DND-41 (cell line): Measurements from ENCODE around the gene NEGR1.

Source experiments
- ATAC-seq: fragments of 200-7000 bp; cut with Tn5 transposase; 3 replicates; pipeline ENCODE4 v1.9.1; 2021; ENCODE audit warnings: low read depth; ENCODE audit not compliant: insufficient read depth
- DNase-seq: peaks from one replicate; pipeline ENCODE4 v3.0.0-alpha.2; 2020
- H2AFZ ChIP-seq: 2 replicates; pipeline ENCODE4 v1.6.0; 2012; ENCODE audit warnings: low read depth, low read length
- H3K27ac ChIP-seq: 2 replicates; pipeline ENCODE4 v1.5.1; 2012; ENCODE audit warnings: low read length, inconsistent platforms
- H3K27me3 ChIP-seq: fragments of 200-600 bp; sonication (generic); 2 replicates; pipeline ENCODE4 v1.6.0; 2012; ENCODE audit warnings: low read length, mild to moderate bottlenecking, inconsistent platforms; ENCODE audit not compliant: insufficient read depth, poor library complexity
- H3K36me3 ChIP-seq: 2 replicates; pipeline ENCODE4 v1.5.1; 2012; ENCODE audit warnings: low read length, inconsistent platforms; ENCODE audit not compliant: insufficient read depth
- H3K4me1 ChIP-seq: 2 replicates; pipeline ENCODE4 v1.5.1; 2012; ENCODE audit warnings: mild to moderate bottlenecking, low read length; ENCODE audit not compliant: insufficient read depth
- H3K4me2 ChIP-seq: 2 replicates; pipeline ENCODE4 v1.6.0; 2012; ENCODE audit warnings: mild to moderate bottlenecking, moderate library complexity, low read length, inconsistent platforms; ENCODE audit not compliant: insufficient read depth
- H3K4me3 ChIP-seq, 2 experiments: fragments of 200-600 bp in 1 of 2; shearing (Covaris generic) in 1 of 2; 2 replicates each; pipeline ENCODE4 v1.5.1; 2012 to 2016; ENCODE audit warnings: inconsistent platforms in 2 of 2, low read length in 2 of 2, mild to moderate bottlenecking in 2 of 2, low read depth in 1 of 2, moderate library complexity in 1 of 2
- H3K79me2 ChIP-seq: 2 replicates; pipeline ENCODE4 v1.6.0; 2012; ENCODE audit warnings: low read length, inconsistent platforms; ENCODE audit not compliant: insufficient read depth
- H3K9ac ChIP-seq: 2 replicates; pipeline ENCODE4 v1.6.0; 2012; ENCODE audit warnings: low read depth, mild to moderate bottlenecking, inconsistent platforms, low read length, moderate library complexity
- H3K9me3 ChIP-seq: 2 replicates; pipeline ENCODE4 v1.5.1; 2012; ENCODE audit warnings: low read length, moderate library complexity, mild to moderate bottlenecking, inconsistent platforms; ENCODE audit not compliant: insufficient read depth, severe bottlenecking
- H4K20me1 ChIP-seq: 2 replicates; pipeline ENCODE4 v1.6.0; 2012; ENCODE audit warnings: low read length; ENCODE audit not compliant: insufficient read depth
- EZH2 ChIP-seq: IDR thresholded peaks from 3 replicates; pipeline ENCODE4 v1.6.1; 2012; ENCODE audit warnings: borderline replicate concordance, low read depth, mild to moderate bottlenecking, moderate library complexity, low read length, inconsistent platforms; ENCODE audit not compliant: severe bottlenecking
- TF ChIP-seq, protein P1 (sequence below): IDR thresholded peaks from 2 replicates; pipeline ENCODE4 v1.5.1; 2012; ENCODE audit warnings: borderline replicate concordance, low read length, moderate library complexity, mild to moderate bottlenecking; ENCODE audit not compliant: poor library complexity, severe bottlenecking; ENCODE audit errors: extremely low read depth

The NEGR1 gene

GRCh38 chr1:72282271-72283021, at the start of gene NEGR1:
TSS of gene NEGR1 (minus strand) at chr1:72282539.
- peak within 1 kb of the TSS; percentile 73 to 79 for H3K4me3 ChIP-seq

GRCh38 chr1:72326494-72326893, 44.2 kb upstream of the NEGR1 start:
- no peak overlapping the region for H2AFZ ChIP-seq
- no peaks in the 10 kb centered on the region for H3K79me2 ChIP-seq
- TF ChIP-seq, protein P1, sequence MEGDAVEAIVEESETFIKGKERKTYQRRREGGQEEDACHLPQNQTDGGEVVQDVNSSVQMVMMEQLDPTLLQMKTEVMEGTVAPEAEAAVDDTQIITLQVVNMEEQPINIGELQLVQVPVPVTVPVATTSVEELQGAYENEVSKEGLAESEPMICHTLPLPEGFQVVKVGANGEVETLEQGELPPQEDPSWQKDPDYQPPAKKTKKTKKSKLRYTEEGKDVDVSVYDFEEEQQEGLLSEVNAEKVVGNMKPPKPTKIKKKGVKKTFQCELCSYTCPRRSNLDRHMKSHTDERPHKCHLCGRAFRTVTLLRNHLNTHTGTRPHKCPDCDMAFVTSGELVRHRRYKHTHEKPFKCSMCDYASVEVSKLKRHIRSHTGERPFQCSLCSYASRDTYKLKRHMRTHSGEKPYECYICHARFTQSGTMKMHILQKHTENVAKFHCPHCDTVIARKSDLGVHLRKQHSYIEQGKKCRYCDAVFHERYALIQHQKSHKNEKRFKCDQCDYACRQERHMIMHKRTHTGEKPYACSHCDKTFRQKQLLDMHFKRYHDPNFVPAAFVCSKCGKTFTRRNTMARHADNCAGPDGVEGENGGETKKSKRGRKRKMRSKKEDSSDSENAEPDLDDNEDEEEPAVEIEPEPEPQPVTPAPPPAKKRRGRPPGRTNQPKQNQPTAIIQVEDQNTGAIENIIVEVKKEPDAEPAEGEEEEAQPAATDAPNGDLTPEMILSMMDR: no peak
- no peak for TF ChIP-seq EZH2
- ATAC-seq: no peak
- H3K27me3 ChIP-seq: no peaks in the 10 kb centered on the region
- no peak overlapping the region for H3K4me2 ChIP-seq
- H3K36me3 ChIP-seq: no peaks in the 10 kb centered on the region
- H3K4me1 ChIP-seq: no peaks in the 10 kb centered on the region
- H3K4me3 ChIP-seq: no peak overlapping the region
- H3K9ac ChIP-seq: no peak overlapping the region
- no peak overlapping the region for H3K27ac ChIP-seq
- H4K20me1 ChIP-seq: no peaks in the 10 kb centered on the region
- H3K9me3 ChIP-seq: no peaks in the 10 kb centered on the region
- DNase-seq: no peak

More at GRCh38 chr1:72282271-72283021, at the start of gene NEGR1:
- Histone ChIP-seq H4K20me1 (no peaks in the 10 kb centered on the region), H3K9ac (peak within 1 kb of the TSS; percentile 87), H3K4me2 (peak within 1 kb of the TSS; percentile 97), H3K27ac (peak within 1 kb of the TSS; percentile 95), H2AFZ (peak within 1 kb of the TSS; percentile 98), H3K4me1 (peaks cover 61% of the 10 kb centered on the region), H3K9me3 (no peaks in the 10 kb centered on the region), H3K36me3 (no peaks in the 10 kb centered on the region), H3K27me3 (no peaks in the 10 kb centered on the region), H3K79me2 (peaks cover 9% of the 10 kb centered on the region)
- TF ChIP-seq EZH2: no peak
- TF ChIP-seq, protein P1: peak; percentile 40
- peak; percentile 88 for DNase-seq
- peak; percentile 80 for ATAC-seq

DNA sequence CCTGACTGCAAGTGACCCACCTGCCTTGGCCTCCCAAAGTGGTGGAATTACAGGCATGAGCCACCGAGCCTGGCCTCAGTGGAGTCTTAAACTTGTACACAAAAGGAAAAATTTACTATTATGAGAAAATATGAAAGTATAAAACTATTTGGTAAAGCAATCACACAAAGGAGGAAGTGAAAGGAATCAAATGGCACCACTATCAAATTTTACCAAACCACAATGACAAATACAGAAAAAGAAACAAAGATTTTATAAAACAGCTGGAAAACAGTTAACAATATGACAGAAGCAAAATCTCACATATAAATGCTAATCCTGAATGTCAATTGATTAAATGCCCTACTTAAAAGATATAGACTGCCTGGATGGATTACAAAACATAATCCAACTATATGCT, 42.1 kb upstream of the NEGR1 start:
- TF ChIP-seq, protein P1: no peak
- no peak for TF ChIP-seq EZH2
- no peak for DNase-seq

More for the DNA sequence above, 42.1 kb upstream of the NEGR1 start:
- H3K4me1 ChIP-seq: no peaks in the 10 kb centered on the region
- H3K36me3 ChIP-seq: no peaks in the 10 kb centered on the region
- H3K9ac ChIP-seq: no peak overlapping the region
- H3K27me3 ChIP-seq: no peaks in the 10 kb centered on the region
- no peaks in the 10 kb centered on the region for H3K79me2 ChIP-seq
- no peaks in the 10 kb centered on the region for H3K9me3 ChIP-seq
- H3K4me2 ChIP-seq: no peak overlapping the region
- no peak overlapping the region for H3K27ac ChIP-seq
- ATAC-seq: no peak
- H2AFZ ChIP-seq: no peak overlapping the region
- H3K4me3 ChIP-seq: no peak overlapping the region
- no peaks in the 10 kb centered on the region for H4K20me1 ChIP-seq
